ENCODE measurements around the gene PRRT4.

The PRRT4 gene

GRCh38 chr7:128394904-128395496 lies 33.5 kb upstream of the PRRT4 start:
- DNase-seq (ENCODE audit: low read depth): no peak

- no peak for DNase-seq (ENCODE audit: low read depth)
These were observed 32.2 kb upstream of the PRRT4 start for GRCh38 chr7:128393526-128394330.

GRCh38 chr7:128392446-128393327 lies 31.2 kb upstream of the PRRT4 start:
- no peak for DNase-seq (ENCODE audit: low read depth)

GRCh38 chr7:128391805-128392204 lies 30.3 kb upstream of the PRRT4 start:
- no peak for DNase-seq (ENCODE audit: low read depth)

- no peak for DNase-seq (ENCODE audit: low read depth)
These were observed 29.5 kb upstream of the PRRT4 start for GRCh38 chr7:128390871-128391565.

- no peak for DNase-seq (ENCODE audit: low read depth)
These were observed 28.3 kb upstream of the PRRT4 start for GRCh38 chr7:128389618-128390329.

- DNase-seq (ENCODE audit: low read depth): no peak
These were observed 27.7 kb upstream of the PRRT4 start for GRCh38 chr7:128389085-128389617.

- DNase-seq (ENCODE audit: low read depth): no peak
These were observed 26.6 kb upstream of the PRRT4 start for GRCh38 chr7:128388145-128388485.

GRCh38 chr7:128387216-128388144 lies 26.0 kb upstream of the PRRT4 start:
- DNase-seq (ENCODE audit: low read depth): peak; percentile 50

- no peak for DNase-seq (ENCODE audit: low read depth)
These were observed 24.8 kb upstream of the PRRT4 start for GRCh38 chr7:128385988-128386925.

GRCh38 chr7:128384726-128385125 lies 23.2 kb upstream of the PRRT4 start:
- no peak for DNase-seq (ENCODE audit: low read depth)

- no peak for DNase-seq (ENCODE audit: low read depth)
These were observed 22.3 kb upstream of the PRRT4 start for GRCh38 chr7:128383776-128384175.

- DNase-seq (ENCODE audit: low read depth): no peak
These were observed 19.8 kb upstream of the PRRT4 start for GRCh38 chr7:128381161-128381821.

GRCh38 chr7:128380483-128381106 lies 19.1 kb upstream of the PRRT4 start:
- no peak for DNase-seq (ENCODE audit: low read depth)

- DNase-seq (ENCODE audit: low read depth): no peak
These were observed 18.5 kb upstream of the PRRT4 start for GRCh38 chr7:128379900-128380479.

- no peak for DNase-seq (ENCODE audit: low read depth)
These were observed 17.1 kb upstream of the PRRT4 start for GRCh38 chr7:128378637-128379036.

GRCh38 chr7:128376077-128376476 lies 14.6 kb upstream of the PRRT4 start:
- DNase-seq (ENCODE audit: low read depth): no peak

- DNase-seq (ENCODE audit: low read depth): no peak
These were observed 12.6 kb upstream of the PRRT4 start for GRCh38 chr7:128374041-128374440.
